HG02763 (cell line): ENCODE results near the gene ESR1.

Experiments used
- ATAC-seq: cut with Tn5 transposase; IDR thresholded peaks from one replicate; pipeline ENCODE4 v1.9.1; 2021; ENCODE audit warnings: mild to moderate bottlenecking, moderate library complexity; ENCODE audit not compliant: unreplicated experiment

Gene ESR1

GRCh38 chr6:152166897-152167296, 359.4 kb downstream of the ESR1 start:
- ATAC-seq, result no peak

GRCh38 chr6:152167641-152168603, 360.4 kb downstream of the ESR1 start:
- no peak for ATAC-seq

GRCh38 chr6:152170313-152170701, 362.8 kb downstream of the ESR1 start:
- no peak for ATAC-seq

- ATAC-seq, result peak; percentile 93
Measured at GRCh38 chr6:152170702-152171667, 363.5 kb downstream of the ESR1 start.

GRCh38 chr6:152173321-152173720, 365.8 kb downstream of the ESR1 start:
- ATAC-seq, result no peak

- ATAC-seq, result no peak
Measured at GRCh38 chr6:152173957-152174356, 366.5 kb downstream of the ESR1 start.

- no peak for ATAC-seq
Measured at GRCh38 chr6:152176268-152176667, 368.8 kb downstream of the ESR1 start.
